HG02870 (cell line): Measurements from ENCODE around the gene C3.
"Not testable (repeated sequence)": the region's sequence is repeated elsewhere in the genome, so short reads cannot be mapped to it uniquely, and the experiment has no call there.

Experiments used
- ATAC-seq: cut with Tn5 transposase; IDR thresholded peaks from one replicate; pipeline ENCODE4 v1.9.1; 2021; ENCODE audit warnings: mild to moderate bottlenecking, moderate library complexity; ENCODE audit not compliant: unreplicated experiment

Gene C3

GRCh38 chr19:6713773-6714692 lies 6.4 kb downstream of the C3 start:
- ATAC-seq, result no peak

DNA sequence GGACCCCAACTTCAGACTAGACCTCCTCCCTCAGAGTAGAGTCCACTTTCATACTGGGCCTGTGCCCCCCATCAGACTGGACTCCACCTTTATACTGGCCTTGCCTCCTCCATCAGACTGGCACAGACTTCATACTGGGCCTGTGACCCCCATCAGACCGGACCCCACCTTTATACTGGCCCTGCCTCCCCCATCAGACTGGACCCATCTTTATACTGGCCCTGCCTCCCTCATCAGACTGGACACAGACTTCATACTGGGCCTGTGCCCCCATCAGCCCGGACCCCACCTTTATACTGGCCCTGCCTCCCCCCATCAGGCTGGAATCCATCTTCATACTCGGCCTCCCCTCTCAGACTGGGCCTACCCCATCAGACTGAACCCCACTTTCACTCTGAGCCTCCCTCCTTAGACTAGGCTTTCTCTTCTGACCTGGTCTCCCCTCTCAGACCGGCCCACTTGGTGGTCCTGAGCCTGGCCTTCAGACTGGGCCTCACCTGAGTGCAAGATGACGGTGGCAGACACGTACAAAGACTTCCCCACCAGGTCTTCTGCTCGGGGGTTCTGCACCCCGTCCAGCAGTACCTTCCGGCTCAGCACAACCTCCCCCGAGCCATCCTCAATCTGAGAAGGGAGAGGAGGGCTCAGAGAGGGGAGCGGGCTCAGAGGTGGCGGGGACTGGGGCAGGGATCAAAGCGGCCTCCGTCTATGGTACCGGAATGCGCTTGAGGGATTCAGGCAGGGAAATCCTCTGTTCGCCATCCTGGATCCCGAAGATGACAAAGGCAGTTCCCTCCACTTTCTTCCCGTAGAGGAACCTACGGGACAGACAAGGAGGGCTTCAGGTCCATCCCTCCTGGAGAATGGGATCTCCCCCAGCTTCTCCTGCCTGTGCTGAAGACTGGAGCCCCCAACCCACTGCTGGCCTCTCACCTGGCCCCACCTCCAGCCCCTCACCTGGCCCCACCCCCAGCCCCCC lies 7.5 kb downstream of the C3 start:
- no peak for ATAC-seq

GRCh38 chr19:6712231-6712630 lies 8.2 kb downstream of the C3 start:
- no peak for ATAC-seq

- ATAC-seq, result no peak
These were observed 8.8 kb downstream of the C3 start for GRCh38 chr19:6711605-6712004.

GRCh38 chr19:6711078-6711361 lies 9.4 kb downstream of the C3 start:
- no peak for ATAC-seq

- ATAC-seq, result no peak
These were observed 10.0 kb downstream of the C3 start for GRCh38 chr19:6710273-6711077.

GRCh38 chr19:6709549-6709948 lies 10.9 kb downstream of the C3 start:
- no peak for ATAC-seq

DNA sequence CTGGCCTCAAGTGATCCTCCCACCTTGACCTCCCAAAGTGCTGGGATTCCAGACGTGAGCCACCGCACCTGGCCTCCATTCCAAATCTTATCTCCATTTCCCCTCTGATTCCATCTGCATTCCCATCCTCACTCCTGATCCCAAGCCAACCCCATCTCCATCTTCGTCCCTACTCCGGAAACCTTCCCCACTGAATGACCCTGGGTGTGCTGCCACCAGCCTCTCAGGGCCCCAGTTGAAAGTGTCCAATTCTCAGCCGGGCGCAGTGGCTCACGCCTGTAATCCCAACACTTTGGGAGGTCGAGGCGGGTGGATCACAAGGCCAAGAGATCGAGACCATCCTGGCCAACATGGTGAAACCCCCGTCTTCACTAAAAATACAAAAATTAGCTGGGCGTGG lies 11.5 kb downstream of the C3 start:
- not testable (repeated sequence) for ATAC-seq

DNA sequence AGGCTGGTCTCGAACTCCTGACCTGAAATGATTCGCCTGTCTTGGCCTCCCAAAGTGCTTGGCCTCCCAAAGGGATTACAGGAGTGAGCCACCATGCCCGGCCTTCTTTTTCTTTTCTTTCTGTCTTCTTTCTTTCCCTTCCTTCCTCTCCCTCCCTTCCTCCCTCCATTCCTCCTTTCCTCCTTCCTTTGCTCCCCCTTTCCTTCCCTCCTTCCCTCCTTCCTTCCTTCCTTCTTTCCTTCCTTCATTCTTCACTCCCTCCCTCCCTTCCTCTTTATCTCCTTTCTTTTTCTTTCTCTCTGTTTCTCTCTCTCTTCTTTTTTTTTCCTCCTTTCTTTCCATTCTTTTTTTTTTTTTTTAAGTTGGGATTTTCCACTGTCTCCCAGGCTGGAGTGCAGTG lies 12.1 kb downstream of the C3 start:
- ATAC-seq, result no peak

GRCh38 chr19:6707658-6708018 lies 12.8 kb downstream of the C3 start:
- ATAC-seq, result no peak

DNA sequence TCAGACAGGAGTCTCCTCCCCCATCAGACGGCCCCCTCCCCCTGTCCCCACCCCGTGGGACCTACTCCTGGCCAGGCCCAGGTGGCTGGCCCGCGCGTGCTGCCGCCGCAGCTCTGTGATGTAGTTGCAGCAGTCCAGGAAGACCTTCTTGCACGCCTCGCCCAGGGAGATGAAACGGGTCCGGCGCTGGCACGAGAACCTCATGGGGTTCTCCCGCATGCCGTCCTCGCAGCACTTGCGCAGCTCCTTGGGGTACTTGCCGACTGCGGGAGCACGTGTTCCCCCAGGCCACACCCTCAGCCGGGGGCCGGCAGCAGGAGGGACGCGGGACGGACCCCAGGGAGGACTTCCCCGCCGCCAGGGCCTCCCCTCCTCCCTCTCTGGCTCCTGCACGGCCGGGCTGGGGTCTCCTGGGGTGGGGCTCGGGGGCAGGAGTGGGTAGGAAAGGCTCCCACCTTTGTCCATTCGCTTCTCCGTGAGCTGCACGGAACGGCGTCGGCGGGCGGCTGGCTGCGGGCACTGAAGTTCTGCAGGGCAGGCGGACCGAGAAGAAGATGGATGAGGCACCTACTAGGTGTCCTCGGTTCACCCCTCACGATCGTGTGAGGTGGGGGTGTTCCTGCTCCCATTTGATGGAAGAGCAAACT lies 13.3 kb downstream of the C3 start:
- no peak for ATAC-seq

DNA sequence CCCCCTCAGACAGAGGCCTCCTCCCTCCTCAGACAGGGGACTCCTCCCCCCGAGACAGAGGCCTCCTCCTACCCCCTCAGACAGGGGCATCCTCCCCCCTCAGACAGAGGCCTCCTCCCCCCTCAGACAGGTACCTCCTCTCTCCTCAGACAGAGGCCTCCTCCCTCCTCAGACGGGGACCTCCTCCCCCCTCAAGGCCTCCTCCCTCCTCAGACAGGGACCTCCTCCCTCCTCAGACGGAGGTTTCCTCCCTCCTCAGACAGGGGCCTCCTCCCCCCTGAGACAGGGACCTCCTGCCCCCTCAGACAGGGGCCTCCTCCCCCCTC lies 13.9 kb downstream of the C3 start:
- ATAC-seq, result no peak

DNA sequence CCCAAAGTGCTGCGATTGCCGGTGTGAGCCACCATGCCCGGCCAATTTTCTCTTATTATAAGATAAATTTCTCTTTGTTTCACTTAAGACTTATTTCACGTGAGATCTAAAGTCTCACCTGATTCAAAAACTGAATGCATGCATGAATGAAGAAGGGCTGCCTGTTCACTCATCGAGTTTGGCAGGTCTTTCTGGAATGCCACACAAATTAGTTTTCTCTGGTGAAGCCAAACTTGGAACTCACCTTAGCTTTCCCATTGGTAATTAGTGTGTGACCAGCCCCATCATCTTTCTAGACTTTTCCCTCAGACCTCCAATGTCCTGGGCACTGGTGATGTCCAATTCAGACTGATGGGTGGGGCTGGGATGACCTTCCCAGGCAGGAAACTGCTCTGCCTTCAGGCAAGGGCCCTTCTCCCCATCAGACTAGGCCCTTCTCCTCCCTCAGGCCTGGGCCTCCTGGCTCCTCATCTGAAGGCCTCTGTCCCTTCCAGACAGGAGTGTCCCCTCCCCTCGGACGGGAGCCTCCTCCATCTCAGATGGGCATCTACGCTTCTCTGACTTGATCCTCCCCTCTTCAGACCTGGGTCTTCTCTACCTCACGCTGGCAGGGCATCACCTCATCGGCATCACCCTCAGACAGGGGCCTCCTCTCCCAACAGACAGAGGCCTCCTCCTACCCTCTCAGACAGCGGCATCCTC lies 14.4 kb downstream of the C3 start:
- no peak for ATAC-seq

- ATAC-seq, result no peak
These were observed 19.7 kb downstream of the C3 start for GRCh38 chr19:6700586-6701316.

- no peak for ATAC-seq
These were observed 20.5 kb downstream of the C3 start for GRCh38 chr19:6699935-6700334.

GRCh38 chr19:6697291-6697690 lies 23.2 kb downstream of the C3 start:
- ATAC-seq, result no peak

GRCh38 chr19:6696239-6696820 lies 24.1 kb downstream of the C3 start:
- ATAC-seq, result no peak

DNA sequence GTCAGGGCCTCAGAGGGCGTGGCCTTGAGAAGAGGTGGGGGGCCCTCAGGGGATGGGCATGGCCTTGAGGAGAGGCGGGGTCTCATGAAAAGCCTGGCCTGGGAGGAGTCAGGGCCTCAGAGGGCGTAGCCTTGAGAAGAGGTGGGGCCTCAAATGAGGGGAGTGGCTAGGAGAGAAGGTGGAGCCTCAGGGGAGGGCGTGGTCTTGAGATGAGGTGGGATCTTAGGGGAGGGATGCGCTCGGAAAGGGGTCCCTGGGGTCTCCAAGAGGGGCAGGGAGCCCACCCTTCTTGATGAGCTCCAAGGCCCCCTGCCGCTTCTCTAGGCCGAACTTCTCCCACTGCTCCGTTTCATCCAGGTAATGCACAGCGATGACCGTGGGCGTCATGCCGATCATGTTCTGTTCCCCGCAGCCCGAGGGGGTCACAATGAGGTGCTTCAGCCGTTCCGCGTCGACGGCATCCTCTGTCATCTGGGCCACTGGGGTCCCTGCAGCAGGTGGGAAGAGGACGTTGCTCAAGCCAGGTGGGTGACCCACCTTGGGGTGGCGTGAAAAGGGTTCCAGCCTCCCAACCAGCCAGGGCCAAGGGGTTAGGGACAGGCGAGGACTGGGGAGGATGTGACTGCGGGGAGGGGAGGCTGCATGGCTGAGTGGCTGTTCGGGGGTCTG lies 26.2 kb downstream of the C3 start:
- ATAC-seq, result no peak

- no peak for ATAC-seq
These were observed 26.8 kb downstream of the C3 start for GRCh38 chr19:6693681-6694080.
